ENCODE results near the gene MEN1. TPM values are rescaled to one million over a fixed set of nuclear protein-coding genes. Genes with fewer than 3 reads are reported as not detected.

The MEN1 gene
- total and polyA plus RNA-seq, 9 of the 15 experiments (the other 6 are each of a cell fraction or from before 2014, with no cell fraction given), result 3.4 to 57.2 (median 19.3) TPM

GRCh38 chr11:64817476-64817875 lies 7.1 kb upstream of the MEN1 start:
- Histone ChIP-seq H3K79me2 (ENCODE audit: control insufficient read depth, insufficient read depth, low read length) (no peaks in the 10 kb centered on the region), H3K9ac (ENCODE audit: insufficient read depth in 1 of 2, low read depth in 2 of 2, low read length in 2 of 2) (no peak overlapping the region), H4K20me1 (replicated peaks; ENCODE audit: control insufficient read depth, insufficient read depth, low read length) (no peaks in the 10 kb centered on the region), H3K4me1 (replicated peaks in 1 of 2; ENCODE audit: control insufficient read depth in 2 of 2, insufficient read depth in 2 of 2, low read length in 2 of 2) (peaks cover 0 to 3% of the 10 kb centered on the region in 2 experiments; a peak in 1 of 5 replicates), H3K4me2 (ENCODE audit: insufficient read depth, low read length) (no peak overlapping the region), H3K4me3 (no peak overlapping the region), H3K9me3 (replicated peaks; ENCODE audit: control insufficient read depth, insufficient read depth, low read depth, low read length) (no peaks in the 10 kb centered on the region), H3K27ac (ENCODE audit: extremely low read depth, low read depth, low read length) (no peak overlapping the region), H2AFZ (ENCODE audit: low read depth, low read length) (no peak overlapping the region), H3K27me3 (ENCODE audit: control insufficient read depth in 2 of 2, insufficient read depth in 2 of 2, low read length in 2 of 2) (no peaks in the 10 kb centered on the region), H3K36me3 (ENCODE audit: control insufficient read depth, insufficient read depth, low read length) (no peaks in the 10 kb centered on the region), H3K9me1 (ENCODE audit: control insufficient read depth, insufficient read depth, low read length) (no peaks in the 10 kb centered on the region)
- ATAC-seq (no peak), DNase-seq (ENCODE audit: extremely low read depth in 1 of 4, low spot score in 3 of 4) (no peak), FAIRE-seq (no peak)
- CTCF ChIA-PET (ENCODE audit: low intra/inter-chr PET ratio), result interaction anchor here (0.6 kb wide), 1 partner anchor 457 kb away, joined by 6 read pairs; no protein-coding TSS in a partner anchor
- POLR2A ChIA-PET, result interaction anchor here (1.0 kb wide), 2 partner anchors 11 to 19 kb away, joined by 3 read pairs; no protein-coding TSS in a partner anchor
- BruUV-seq (replicated peaks), result no TSS peak
- in situ Hi-C loops (cut with MboI), result no loop called here
- 31% methylated on average over 3 of the region's 3 CpGs for WGBS (ENCODE audit: insufficient coverage, low coverage, missing lambda C conversion rate)
- intact Hi-C loops (cut with micrococcal nuclease), result no loop called here
- no peak for TF ChIP-seq NCOA6 (IDR thresholded peaks at IDR 0.05)
- TF ChIP-seq PHF20 (IDR thresholded peaks at IDR 0.05; ENCODE audit: partially characterized antibody), result no peak
- TF ChIP-seq BRF1 (IDR thresholded peaks at IDR 0.05; ENCODE audit: borderline replicate concordance, extremely low read depth, insufficient read length), result no peak
- no peak for TF ChIP-seq NFIC (IDR thresholded peaks at IDR 0.05)
- TF ChIP-seq TCF7L2 (IDR thresholded peaks at IDR 0.05; ENCODE audit: low read depth, low read length), result no peak
- no peak for TF ChIP-seq ZNF324 (CRISPR knock-in tag; IDR thresholded peaks at IDR 0.05)
- no peak for TF ChIP-seq ZNF57 (CRISPR knock-in tag; IDR thresholded peaks at IDR 0.05)
- TF ChIP-seq EHMT2 (IDR thresholded peaks at IDR 0.05), result no peak
- no peak for TF ChIP-seq MEF2A (IDR thresholded peaks at IDR 0.05; ENCODE audit: control insufficient read depth, low read depth, low read length)
- TF ChIP-seq SMAD1 (IDR thresholded peaks at IDR 0.05; ENCODE audit: low read depth, low read length, partially characterized antibody), result no peak
- TF ChIP-seq NKRF (IDR thresholded peaks at IDR 0.05; ENCODE audit: borderline replicate concordance), result no peak
- no peak for TF ChIP-seq BACH1 (tag; IDR thresholded peaks at IDR 0.05)
- no peak for TF ChIP-seq MBD1 (CRISPR knock-in tag; IDR thresholded peaks at IDR 0.05)
- no peak for TF ChIP-seq E2F5 (CRISPR knock-in tag; IDR thresholded peaks at IDR 0.05)
- no peak for TF ChIP-seq GTF2E2 (tag; IDR thresholded peaks at IDR 0.05)
